ENCODE measurements around the gene DAD1.

DNA sequence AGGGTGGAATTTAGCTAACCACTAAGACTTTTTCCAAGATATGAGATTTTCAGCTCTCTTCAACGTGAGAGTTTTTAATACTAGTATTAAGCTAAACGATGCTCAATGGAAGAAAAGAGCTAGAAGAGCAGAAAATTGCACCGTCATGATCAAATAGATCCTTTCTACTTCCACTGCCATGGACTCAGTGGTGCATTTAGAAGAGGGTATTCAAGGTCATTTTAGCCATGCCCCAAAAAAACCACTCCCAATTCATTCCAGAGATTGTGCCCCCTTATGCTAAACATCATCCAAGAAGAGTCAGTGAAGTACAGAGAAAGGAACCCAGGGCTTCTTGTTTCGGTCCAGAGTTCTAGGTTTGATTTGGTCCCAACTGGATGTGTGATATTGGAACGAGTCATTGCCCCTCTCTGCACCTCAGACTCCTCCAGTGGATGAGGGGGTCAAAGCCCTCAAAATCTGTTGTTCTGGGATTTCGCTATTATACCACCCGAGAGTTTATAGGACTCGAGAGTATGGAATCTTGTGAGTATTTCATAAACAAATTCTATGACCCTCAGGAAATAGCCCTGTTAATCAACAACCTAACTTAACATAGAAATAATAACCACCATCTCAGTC, 55.2 kb downstream of the DAD1 start:
- TF ChIP-seq, protein P1, sequence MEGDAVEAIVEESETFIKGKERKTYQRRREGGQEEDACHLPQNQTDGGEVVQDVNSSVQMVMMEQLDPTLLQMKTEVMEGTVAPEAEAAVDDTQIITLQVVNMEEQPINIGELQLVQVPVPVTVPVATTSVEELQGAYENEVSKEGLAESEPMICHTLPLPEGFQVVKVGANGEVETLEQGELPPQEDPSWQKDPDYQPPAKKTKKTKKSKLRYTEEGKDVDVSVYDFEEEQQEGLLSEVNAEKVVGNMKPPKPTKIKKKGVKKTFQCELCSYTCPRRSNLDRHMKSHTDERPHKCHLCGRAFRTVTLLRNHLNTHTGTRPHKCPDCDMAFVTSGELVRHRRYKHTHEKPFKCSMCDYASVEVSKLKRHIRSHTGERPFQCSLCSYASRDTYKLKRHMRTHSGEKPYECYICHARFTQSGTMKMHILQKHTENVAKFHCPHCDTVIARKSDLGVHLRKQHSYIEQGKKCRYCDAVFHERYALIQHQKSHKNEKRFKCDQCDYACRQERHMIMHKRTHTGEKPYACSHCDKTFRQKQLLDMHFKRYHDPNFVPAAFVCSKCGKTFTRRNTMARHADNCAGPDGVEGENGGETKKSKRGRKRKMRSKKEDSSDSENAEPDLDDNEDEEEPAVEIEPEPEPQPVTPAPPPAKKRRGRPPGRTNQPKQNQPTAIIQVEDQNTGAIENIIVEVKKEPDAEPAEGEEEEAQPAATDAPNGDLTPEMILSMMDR (optimal IDR thresholded peaks at IDR 0.05 in 1 of 3, IDR thresholded peaks at IDR 0.05 in 1 of 3, conservative IDR thresholded peaks at IDR 0.05 in 1 of 3; ENCODE audit: extremely low read depth in 1 of 3, insufficient read depth in 2 of 3, low read length in 3 of 3): no peak
- no peak for TF ChIP-seq EZH2 (IDR thresholded peaks at IDR 0.05; ENCODE audit: low read length)

Data from keratinocyte (primary cell).